IMR-90 (cell line): ENCODE measurements around the gene LRP1-AS. TPM values are rescaled to one million over a fixed set of nuclear protein-coding genes. Genes with fewer than 3 reads are reported as not detected.

Experiments
- ATAC-seq: fragments of 200-7000 bp; cut with Tn5 transposase; 2 replicates; pipeline ENCODE4 v1.9.1; 2020; ENCODE audit warnings: low read depth, mild to moderate bottlenecking, moderate library complexity
- BruUV-seq: library from RNA; stranded (reverse); fragments of 400-500 nt; replicated peaks from 2 replicates; lab custom pipeline; 2021; lab: Mats Ljungman, UMichigan
- CTCF ChIA-PET: fragments of 300-600 bp; formaldehyde crosslinking; extraction: SDS; loops from one replicate; lab custom pipeline; 2021; ENCODE audit warnings: antibody characterized with exemption; lab: Yijun Ruan, JAX
- POLR2A ChIA-PET: fragments of 300-600 bp; sonication (Branson Sonifier 250); formaldehyde crosslinking; loops from one replicate; lab custom pipeline; 2022; ENCODE audit warnings: antibody characterized with exemption; ENCODE audit not compliant: unreplicated experiment; lab: Charles Lee
- DNase-seq: peaks from one replicate; pipeline ENCODE4 v3.0.0; 2013
- H2AFZ ChIP-seq: replicated peaks from 2 replicates; pipeline ENCODE3; 2013; ENCODE audit warnings: low read length, mild to moderate bottlenecking; ENCODE audit not compliant: poor library complexity
- H2AK5ac ChIP-seq: 2 replicates; pipeline ENCODE4 v1.6.1; 2013; ENCODE audit warnings: low read depth, low read length, inconsistent platforms
- H2AK9ac ChIP-seq: replicated peaks from 2 replicates; pipeline ENCODE3; 2013; ENCODE audit warnings: mild to moderate bottlenecking, low read depth, low read length, moderate library complexity; ENCODE audit not compliant: poor library complexity
- H2BK120ac ChIP-seq: 2 replicates; pipeline ENCODE4 v1.6.1; 2013; ENCODE audit warnings: low read depth, low read length, inconsistent platforms
- H2BK15ac ChIP-seq: 3 replicates; pipeline ENCODE4 v1.6.1; 2013; ENCODE audit warnings: low read depth, low read length, inconsistent platforms
- H2BK20ac ChIP-seq: 2 replicates; pipeline ENCODE4 v1.6.1; 2013; ENCODE audit warnings: low read depth, mild to moderate bottlenecking, inconsistent platforms, low read length, moderate library complexity
- H2BK5ac ChIP-seq: 2 replicates; pipeline ENCODE4 v1.6.1; 2013; ENCODE audit warnings: mild to moderate bottlenecking, low read depth, low read length, inconsistent platforms; ENCODE audit not compliant: poor library complexity, severe bottlenecking
- H3K14ac ChIP-seq: replicated peaks from 2 replicates; pipeline ENCODE4 v1.6.1; 2013; ENCODE audit warnings: low read depth, low read length, inconsistent platforms
- H3K18ac ChIP-seq: 2 replicates; pipeline ENCODE4 v1.6.1; 2013; ENCODE audit warnings: low read depth, low read length, control low read depth
- H3K23ac ChIP-seq: 2 replicates; pipeline ENCODE4 v1.6.1; 2013; ENCODE audit warnings: low read depth, low read length, inconsistent platforms
- H3K27ac ChIP-seq: 2 replicates; pipeline ENCODE4 v1.5.1; 2013; ENCODE audit warnings: mild to moderate bottlenecking, control low read depth, low read length; ENCODE audit not compliant: insufficient read depth
- H3K27me3 ChIP-seq: 2 replicates; pipeline ENCODE4 v1.6.1; 2013; ENCODE audit warnings: low read length; ENCODE audit not compliant: control insufficient read depth, insufficient read depth
- H3K36me3 ChIP-seq: 2 replicates; pipeline ENCODE4 v1.6.1; 2013; ENCODE audit warnings: low read length, mixed read lengths; ENCODE audit not compliant: control insufficient read depth, insufficient read depth
- H3K4ac ChIP-seq: 2 replicates; pipeline ENCODE4 v1.6.1; 2013; ENCODE audit warnings: low read depth, low read length, inconsistent platforms
- H3K4me1 ChIP-seq: 2 replicates; pipeline ENCODE4 v1.6.1; 2013; ENCODE audit warnings: low read length, mixed read lengths; ENCODE audit not compliant: control insufficient read depth, insufficient read depth
- H3K4me2 ChIP-seq: 2 replicates; pipeline ENCODE4 v1.6.1; 2013; ENCODE audit warnings: low read depth, mild to moderate bottlenecking, control low read depth, low read length, moderate library complexity
- H3K4me3 ChIP-seq: 2 replicates; pipeline ENCODE4 v1.5.1; 2013; ENCODE audit warnings: low read depth, mild to moderate bottlenecking, control low read depth, low read length, moderate library complexity; ENCODE audit not compliant: insufficient read depth
- H3K56ac ChIP-seq: 2 replicates; pipeline ENCODE4 v1.6.1; 2013; ENCODE audit warnings: low read length, inconsistent platforms; ENCODE audit not compliant: insufficient read depth; ENCODE audit errors: extremely low read depth
- H3K79me1 ChIP-seq, 2 experiments: 2 replicates each; pipeline ENCODE4 v1.6.1; 2013; ENCODE audit warnings: low read length in 2 of 2, inconsistent platforms in 1 of 2, low read depth in 1 of 2
- H3K9ac ChIP-seq: 2 replicates; pipeline ENCODE4 v1.6.1; 2013; ENCODE audit warnings: low read depth, low read length, control low read depth
- H3K9me1 ChIP-seq: 2 replicates; pipeline ENCODE4 v1.6.1; 2013; ENCODE audit warnings: low read length, inconsistent platforms; ENCODE audit not compliant: insufficient read depth
- H3K9me3 ChIP-seq: 2 replicates; pipeline ENCODE4 v1.6.1; 2013; ENCODE audit warnings: low read length; ENCODE audit not compliant: control insufficient read depth, insufficient read depth
- H4K20me1 ChIP-seq: 2 replicates; pipeline ENCODE4 v1.6.1; 2013; ENCODE audit warnings: low read length, inconsistent platforms; ENCODE audit not compliant: insufficient read depth
- H4K5ac ChIP-seq: 2 replicates; pipeline ENCODE4 v1.6.1; 2013; ENCODE audit warnings: mild to moderate bottlenecking, low read depth, low read length, control low read depth
- H4K8ac ChIP-seq, 2 experiments: 2 replicates each; pipeline ENCODE4 v1.6.1; 2013; ENCODE audit warnings: low read depth in 2 of 2, low read length in 2 of 2, control low read depth in 1 of 2, inconsistent platforms in 1 of 2
- H4K91ac ChIP-seq: 2 replicates; pipeline ENCODE4 v1.6.1; 2013; ENCODE audit warnings: low read depth, low read length, inconsistent platforms; ENCODE audit not compliant: insufficient read depth
- BHLHE40 ChIP-seq: fragments of 150-350 bp; IDR thresholded peaks from 2 replicates; pipeline ENCODE4 v1.6.1; 2016; ENCODE audit warnings: mild to moderate bottlenecking, low read depth, low read length
- CEBPB ChIP-seq: IDR thresholded peaks from 2 replicates; pipeline ENCODE4 v1.6.1; 2012; ENCODE audit warnings: low read depth, low read length, improper control_type of control experiment
- CHD1 ChIP-seq: IDR thresholded peaks from 2 replicates; pipeline ENCODE4 v1.6.1; 2012; ENCODE audit warnings: low read depth, low read length, improper control_type of control experiment
- FOS ChIP-seq: fragments of 150-350 bp; IDR thresholded peaks from 2 replicates; pipeline ENCODE4 v1.6.1; 2016; ENCODE audit warnings: low read depth, low read length
- MAFK ChIP-seq: IDR thresholded peaks from 2 replicates; pipeline ENCODE4 v1.6.1; 2012; ENCODE audit warnings: low read depth, low read length, improper control_type of control experiment
- MAZ ChIP-seq: IDR thresholded peaks from 2 replicates; pipeline ENCODE4 v1.6.1; 2012; ENCODE audit warnings: low read depth, mild to moderate bottlenecking, low read length, improper control_type of control experiment, moderate library complexity, borderline replicate concordance
- NFE2L2 ChIP-seq: fragments of 150-350 bp; IDR thresholded peaks from 2 replicates; pipeline ENCODE4 v1.6.1; 2016; ENCODE audit warnings: low read depth, mild to moderate bottlenecking, low read length
- POLR2A ChIP-seq: IDR thresholded peaks from 2 replicates; pipeline ENCODE4 v1.6.1; 2012; ENCODE audit warnings: mild to moderate bottlenecking, low read depth, low read length
- RAD21 ChIP-seq: IDR thresholded peaks from 2 replicates; pipeline ENCODE4 v1.6.1; 2012; ENCODE audit warnings: low read length, improper control_type of control experiment
- RCOR1 ChIP-seq: IDR thresholded peaks from 2 replicates; pipeline ENCODE4 v1.6.1; 2012; ENCODE audit warnings: mild to moderate bottlenecking, low read length, improper control_type of control experiment; ENCODE audit not compliant: insufficient replicate concordance
- RFX5 ChIP-seq: IDR thresholded peaks from 2 replicates; pipeline ENCODE4 v1.8.0; 2012; ENCODE audit warnings: low read depth, mild to moderate bottlenecking, low read length, moderate library complexity
- SMC3 ChIP-seq: fragments of 150-350 bp; IDR thresholded peaks from 2 replicates; pipeline ENCODE4 v1.6.1; 2016; ENCODE audit warnings: low read depth, mild to moderate bottlenecking, antibody characterized with exemption, low read length, moderate library complexity
- WGBS, 2 experiments: methylation state at CpG; one replicate each; pipeline versions ENCODE4 v1.1.5 to v1.1.7; 2013; ENCODE audit warnings: missing lambda C conversion rate in 2 of 2; ENCODE audit not compliant: insufficient read length in 1 of 2; ENCODE audit errors: extremely low coverage in 2 of 2; 5-methylcytosine and 5-hydroxymethylcytosine counted together
- dilution Hi-C: fragments of 300-500 bp; cut with HindIII; formaldehyde crosslinking; loops from one replicate; pipeline ENCODE4 v1.14.3; 2018; ENCODE audit warnings: low sequenced_read_pairs; ENCODE audit not compliant: unreplicated experiment
- in situ Hi-C: fragments of 300-500 bp; cut with MboI; formaldehyde crosslinking; loops from 3 replicates; pipeline ENCODE4 v1.14.3; 2019; ENCODE audit warnings: low sequenced_read_pairs, inconsistent platforms, mixed read lengths
- intact Hi-C: fragments of 100-400 bp; cut with micrococcal nuclease; formaldehyde crosslinking; loops from 2 replicates; pipeline ENCODE4 v1.10.0; 2022
- polyA plus RNA-seq, 3 experiments: library from polyadenylated mRNA; depleted of rRNA; stranded (reverse); fragments of >200 nt; gene quantifications; 2 replicates each; pipeline ENCODE4 v1.2.3, GENCODE V29; 2012; ENCODE audit warnings: low replicate concordance in 1 of 3
- total RNA-seq: library from RNA; depleted of rRNA; stranded (reverse); fragments of >200 nt; gene quantifications from 2 replicates; pipeline ENCODE4 v1.2.3, GENCODE V29; 2012
- TF ChIP-seq, protein P1 (sequence below): fragments of 150-350 bp; IDR thresholded peaks from 2 replicates; pipeline ENCODE4 v1.6.1; 2017; ENCODE audit warnings: mild to moderate bottlenecking, antibody characterized with exemption, low read length, low read depth
- TF ChIP-seq, protein P2 (sequence below): fragments of 150-350 bp; IDR thresholded peaks from 2 replicates; pipeline ENCODE4 v1.6.1; 2016; ENCODE audit warnings: low read depth, mild to moderate bottlenecking, low read length, moderate library complexity, borderline replicate concordance

LRP1-AS gene
- total and polyA plus RNA-seq, 2 of the 4 experiments (the other 2 are of a cell fraction): not detected

DNA sequence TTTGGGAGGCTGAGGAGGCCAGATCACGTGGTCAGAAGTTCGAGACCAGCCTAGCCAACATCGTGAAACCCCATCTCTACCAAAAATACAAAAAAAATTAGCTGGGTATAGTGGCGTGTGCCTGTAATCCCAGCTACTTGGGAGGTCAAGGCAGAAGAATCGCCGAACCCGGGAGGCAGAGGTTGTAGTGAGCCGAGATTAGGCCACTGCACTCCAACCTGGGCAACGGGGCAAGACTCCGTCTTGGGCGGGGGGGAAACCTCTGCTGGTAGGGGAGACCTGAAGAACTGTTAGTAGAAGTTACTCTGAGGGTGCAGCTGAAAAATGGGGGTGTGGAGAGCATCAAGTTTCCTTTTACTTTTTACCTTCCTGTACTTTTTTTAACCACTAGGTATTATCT is 21.4 kb downstream of the LRP1-AS start:
- peaks cover 15% of the 10 kb centered on the region; the same call in 1 of the 2 replicates for H4K20me1 ChIP-seq

More for the DNA sequence above, 21.4 kb downstream of the LRP1-AS start:
- Histone ChIP-seq H3K9me1 (no peaks in the 10 kb centered on the region), H3K4ac (no peak overlapping the region), H2BK120ac (no peak overlapping the region), H4K8ac (no peak overlapping the region), H2AK9ac (no peak overlapping the region), H3K79me1 (peaks cover 0 to 18% of the 10 kb centered on the region in 2 experiments; a peak in 2 of 4 replicates), H3K4me3 (no peak overlapping the region), H3K4me2 (no peak overlapping the region), H3K9ac (no peak overlapping the region), H3K4me1 (peaks cover under 1% of the 10 kb centered on the region; the same call in 1 of the 2 replicates), H2BK20ac (no peak overlapping the region), H3K18ac (no peak overlapping the region), H3K14ac (no peak overlapping the region), H4K5ac (no peak overlapping the region), H2AFZ (no peak overlapping the region), H2AK5ac (no peak overlapping the region), H3K36me3 (peaks cover under 1% of the 10 kb centered on the region; the same call in 1 of the 2 replicates), H2BK15ac (no peak overlapping the region), H3K23ac (no peak overlapping the region), H3K27ac (no peak overlapping the region), H4K91ac (no peak overlapping the region), H3K27me3 (no peaks in the 10 kb centered on the region), H3K9me3 (no peaks in the 10 kb centered on the region; the same call in 1 of the 2 replicates), H3K56ac (no peak overlapping the region), H2BK5ac (no peak overlapping the region)
- TF ChIP-seq RCOR1: no peak
- no peak for TF ChIP-seq NFE2L2
- TF ChIP-seq, protein P1, sequence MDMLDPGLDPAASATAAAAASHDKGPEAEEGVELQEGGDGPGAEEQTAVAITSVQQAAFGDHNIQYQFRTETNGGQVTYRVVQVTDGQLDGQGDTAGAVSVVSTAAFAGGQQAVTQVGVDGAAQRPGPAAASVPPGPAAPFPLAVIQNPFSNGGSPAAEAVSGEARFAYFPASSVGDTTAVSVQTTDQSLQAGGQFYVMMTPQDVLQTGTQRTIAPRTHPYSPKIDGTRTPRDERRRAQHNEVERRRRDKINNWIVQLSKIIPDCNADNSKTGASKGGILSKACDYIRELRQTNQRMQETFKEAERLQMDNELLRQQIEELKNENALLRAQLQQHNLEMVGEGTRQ: no peak
- TF ChIP-seq CEBPB: no peak
- no peak for TF ChIP-seq RAD21
- no peak for TF ChIP-seq FOS
- TF ChIP-seq RFX5: no peak
- TF ChIP-seq SMC3: no peak
- no peak for TF ChIP-seq MAZ
- no peak for TF ChIP-seq CHD1
- TF ChIP-seq BHLHE40: no peak
- no peak for TF ChIP-seq POLR2A
- no peak for TF ChIP-seq MAFK
- TF ChIP-seq, protein P2, sequence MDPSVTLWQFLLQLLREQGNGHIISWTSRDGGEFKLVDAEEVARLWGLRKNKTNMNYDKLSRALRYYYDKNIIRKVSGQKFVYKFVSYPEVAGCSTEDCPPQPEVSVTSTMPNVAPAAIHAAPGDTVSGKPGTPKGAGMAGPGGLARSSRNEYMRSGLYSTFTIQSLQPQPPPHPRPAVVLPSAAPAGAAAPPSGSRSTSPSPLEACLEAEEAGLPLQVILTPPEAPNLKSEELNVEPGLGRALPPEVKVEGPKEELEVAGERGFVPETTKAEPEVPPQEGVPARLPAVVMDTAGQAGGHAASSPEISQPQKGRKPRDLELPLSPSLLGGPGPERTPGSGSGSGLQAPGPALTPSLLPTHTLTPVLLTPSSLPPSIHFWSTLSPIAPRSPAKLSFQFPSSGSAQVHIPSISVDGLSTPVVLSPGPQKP: no peak
- no peak for ATAC-seq
- dilution Hi-C loops (no loop called here), in situ Hi-C loops (no loop called here), intact Hi-C loops (no loop called here)
- CTCF ChIA-PET: interaction anchor here (0.6 to 0.7 kb wide), 2 partner anchors 26 to 31 kb away, joined by 3 to 4 read pairs; no protein-coding TSS in a partner anchor
- WGBS, 2 experiments: 90% methylated on average over 4 of the region's 11 CpGs; no CpG with 5 or more reads in 1 of the 2 experiments
- BruUV-seq: no TSS peak
- POLR2A ChIA-PET: no interaction called here
- no peak for DNase-seq
